ENCODE results near the gene PPFIA2.

The PPFIA2 gene

DNA sequence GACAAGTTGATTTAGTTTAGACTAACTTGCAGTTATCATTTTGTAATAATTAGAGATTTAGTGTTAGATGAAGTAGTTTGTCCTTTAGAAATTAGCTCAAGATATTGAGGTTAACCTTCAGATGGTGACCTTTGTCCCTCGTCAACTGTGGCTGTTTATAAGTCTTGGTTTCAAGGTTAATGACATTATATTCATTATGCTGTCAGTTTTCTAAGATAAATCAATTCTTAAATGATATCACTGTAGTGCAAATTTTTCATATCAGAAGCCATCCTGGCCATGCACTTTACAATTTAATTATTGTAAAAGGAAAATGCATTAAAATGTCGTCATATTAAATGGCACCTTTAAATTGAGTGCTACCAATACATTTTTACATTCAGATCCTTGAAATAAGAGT, 19.6 kb upstream of the PPFIA2 start:
- TF ChIP-seq, protein P1, sequence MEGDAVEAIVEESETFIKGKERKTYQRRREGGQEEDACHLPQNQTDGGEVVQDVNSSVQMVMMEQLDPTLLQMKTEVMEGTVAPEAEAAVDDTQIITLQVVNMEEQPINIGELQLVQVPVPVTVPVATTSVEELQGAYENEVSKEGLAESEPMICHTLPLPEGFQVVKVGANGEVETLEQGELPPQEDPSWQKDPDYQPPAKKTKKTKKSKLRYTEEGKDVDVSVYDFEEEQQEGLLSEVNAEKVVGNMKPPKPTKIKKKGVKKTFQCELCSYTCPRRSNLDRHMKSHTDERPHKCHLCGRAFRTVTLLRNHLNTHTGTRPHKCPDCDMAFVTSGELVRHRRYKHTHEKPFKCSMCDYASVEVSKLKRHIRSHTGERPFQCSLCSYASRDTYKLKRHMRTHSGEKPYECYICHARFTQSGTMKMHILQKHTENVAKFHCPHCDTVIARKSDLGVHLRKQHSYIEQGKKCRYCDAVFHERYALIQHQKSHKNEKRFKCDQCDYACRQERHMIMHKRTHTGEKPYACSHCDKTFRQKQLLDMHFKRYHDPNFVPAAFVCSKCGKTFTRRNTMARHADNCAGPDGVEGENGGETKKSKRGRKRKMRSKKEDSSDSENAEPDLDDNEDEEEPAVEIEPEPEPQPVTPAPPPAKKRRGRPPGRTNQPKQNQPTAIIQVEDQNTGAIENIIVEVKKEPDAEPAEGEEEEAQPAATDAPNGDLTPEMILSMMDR (IDR thresholded peaks at IDR 0.05; ENCODE audit: control extremely low read depth, extremely low read depth, low read depth, missing control alignments): no peak
- DNase-seq (ENCODE audit: extremely low spot score): no peak
- POLR2A ChIA-PET: no interaction called here
- CTCF ChIA-PET: interaction anchor here (1.3 kb wide), 1 partner anchor 25 kb away, joined by 3 read pairs; no protein-coding TSS in a partner anchor

DNA sequence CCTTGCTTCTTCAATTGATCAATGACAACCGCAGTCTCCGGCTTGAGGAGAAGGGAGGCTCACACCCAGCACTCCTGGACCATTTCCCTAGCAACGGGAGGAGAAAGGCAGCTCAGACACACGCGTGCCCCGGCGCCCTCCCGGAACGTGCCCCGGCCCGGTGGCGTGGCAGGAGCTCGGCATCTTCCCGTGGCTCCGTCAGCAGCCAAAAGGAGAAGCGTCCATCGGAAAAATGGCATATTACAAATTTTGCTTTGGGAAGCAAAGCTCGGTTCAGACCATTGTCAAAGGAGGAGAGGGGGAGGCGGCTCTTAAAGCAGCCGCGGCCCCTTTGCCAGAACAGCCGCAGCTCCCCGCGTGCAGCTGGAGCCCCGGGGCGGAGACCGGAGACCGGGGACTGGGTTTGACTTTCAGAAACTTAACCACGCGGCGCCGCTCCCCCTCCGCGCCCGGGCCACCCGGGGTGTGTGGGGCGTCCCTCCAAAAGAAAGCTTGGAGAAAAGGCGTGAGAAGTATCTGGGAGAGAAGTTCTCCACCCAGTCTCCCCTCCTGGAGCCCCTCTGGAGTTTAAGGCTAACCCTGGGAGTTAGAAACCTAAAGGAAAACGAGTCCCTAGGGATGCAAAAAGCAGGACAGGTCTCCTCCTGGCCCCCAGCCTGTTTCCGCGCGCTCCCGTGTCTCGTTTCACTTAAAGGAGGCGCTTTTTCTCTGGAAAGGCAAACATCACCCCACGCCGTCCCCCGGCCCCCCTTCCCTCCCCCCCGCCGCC, 545 bp downstream of the PPFIA2 start:
- CTCF ChIA-PET: no interaction called here
- TF ChIP-seq, protein P1 (IDR thresholded peaks at IDR 0.05; ENCODE audit: control extremely low read depth, extremely low read depth, low read depth, missing control alignments): no peak
- POLR2A ChIA-PET: no interaction called here
- peak; percentile 4 for DNase-seq (ENCODE audit: extremely low spot score)

DNA sequence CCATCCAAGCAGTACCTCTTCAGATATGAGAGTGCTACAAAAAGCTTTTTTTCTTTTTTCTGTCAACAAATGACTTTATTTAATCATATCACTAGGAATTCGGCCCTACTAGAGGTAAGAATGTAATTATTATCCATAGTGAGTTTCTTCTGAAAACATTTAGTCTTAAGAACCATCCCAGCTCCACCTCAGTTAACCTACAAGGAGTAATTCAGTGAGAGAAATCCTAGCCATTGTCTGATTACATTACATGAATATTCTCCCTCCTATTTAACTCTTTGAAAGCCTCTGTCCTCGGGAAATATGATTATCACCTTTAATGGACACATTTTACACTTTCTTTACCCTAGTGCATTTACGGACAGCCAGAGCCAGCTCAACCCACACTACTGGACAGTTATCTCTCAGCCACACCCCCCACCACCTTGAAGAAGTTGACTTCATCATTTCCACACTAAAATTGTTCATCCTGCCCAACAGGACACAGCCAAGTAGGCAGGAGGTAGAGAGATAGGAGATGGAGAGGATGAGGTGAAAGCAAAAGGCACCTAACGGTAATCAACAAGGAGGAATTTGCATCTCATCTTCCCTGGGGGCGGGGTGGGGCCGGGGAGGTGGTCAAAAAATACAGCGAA, 1.3 kb downstream of the PPFIA2 start:
- ChIA-PET POLR2A (no interaction called here), CTCF (no interaction called here)
- TF ChIP-seq, protein P1 (IDR thresholded peaks at IDR 0.05; ENCODE audit: control extremely low read depth, extremely low read depth, low read depth, missing control alignments): no peak
- DNase-seq (ENCODE audit: extremely low spot score): no peak

DNA sequence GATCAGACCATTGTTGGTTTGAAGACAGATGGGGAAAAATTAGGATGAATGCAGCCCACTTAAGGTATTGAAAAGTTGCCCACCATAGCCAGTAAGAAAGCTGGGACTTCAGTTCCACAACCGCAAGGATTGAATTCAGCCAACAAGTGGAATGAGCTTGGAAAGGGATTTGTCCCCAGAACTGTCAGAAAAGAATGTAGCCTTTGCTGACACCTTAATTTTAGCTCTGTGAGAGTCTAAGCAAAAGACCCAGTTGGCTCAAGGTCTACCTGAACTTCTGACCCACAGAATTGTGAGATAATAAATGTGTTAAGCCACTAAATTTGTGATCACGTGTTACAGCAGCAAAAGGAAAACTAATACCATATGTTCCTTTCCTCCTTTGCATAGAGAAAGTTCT, 29.4 kb downstream of the PPFIA2 start:
- ChIA-PET CTCF (no interaction called here), POLR2A (no interaction called here)
- DNase-seq (ENCODE audit: extremely low spot score): no peak
- TF ChIP-seq, protein P1 (IDR thresholded peaks at IDR 0.05; ENCODE audit: control extremely low read depth, extremely low read depth, low read depth, missing control alignments): no peak

DNA sequence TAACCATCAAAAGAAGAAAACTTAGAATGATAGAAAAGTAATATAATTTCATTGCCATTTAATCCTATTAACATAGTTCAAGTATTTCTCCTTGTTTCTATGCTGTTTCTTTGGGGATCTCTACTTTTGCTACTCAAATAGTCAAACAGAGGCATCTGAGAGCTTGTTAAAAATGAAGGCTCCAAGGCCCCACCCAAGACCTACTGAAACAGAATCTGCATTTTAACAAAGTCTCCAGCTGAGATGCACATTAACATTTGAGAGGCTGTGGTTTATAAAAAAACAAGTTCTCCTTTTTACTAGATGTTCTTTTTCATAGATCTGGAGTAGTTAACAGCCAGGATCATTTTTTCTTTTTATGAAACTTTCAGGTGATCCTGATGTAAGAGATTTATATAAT, 31.8 kb downstream of the PPFIA2 start:
- ChIA-PET CTCF (interaction anchor here (1.4 kb wide), 1 partner anchor 10 kb away, joined by 7 read pairs; no protein-coding TSS in a partner anchor), POLR2A (no interaction called here)
- TF ChIP-seq, protein P1 (IDR thresholded peaks at IDR 0.05; ENCODE audit: control extremely low read depth, extremely low read depth, low read depth, missing control alignments): no peak
- no peak for DNase-seq (ENCODE audit: extremely low spot score)

DNA sequence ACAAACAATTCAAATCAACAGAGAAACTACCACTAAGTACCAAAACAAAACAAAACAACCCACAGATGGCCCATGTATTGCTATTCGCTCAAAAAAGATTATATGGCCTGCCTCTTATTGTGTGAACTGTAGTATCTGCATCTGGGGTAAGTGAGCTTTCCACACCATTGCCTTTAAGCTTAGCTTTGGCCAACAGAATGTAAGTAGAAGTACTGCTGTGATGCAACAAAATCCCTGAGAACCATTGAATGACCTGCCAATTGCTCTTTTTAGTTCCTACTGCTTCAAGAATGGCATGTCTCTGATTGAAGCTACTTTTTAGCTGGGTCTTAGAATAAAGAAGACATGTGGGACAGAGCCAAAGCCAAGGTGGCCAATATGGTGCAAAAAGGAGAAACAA, 32.5 kb downstream of the PPFIA2 start:
- ChIA-PET POLR2A (no interaction called here), CTCF (interaction anchor here (1.4 kb wide), 1 partner anchor 9 kb away, joined by 7 read pairs; no protein-coding TSS in a partner anchor)
- TF ChIP-seq, protein P1 (IDR thresholded peaks at IDR 0.05; ENCODE audit: control extremely low read depth, extremely low read depth, low read depth, missing control alignments): no peak
- DNase-seq (ENCODE audit: extremely low spot score): no peak
